Measurements from ENCODE around the gene DNAJC30.

DNAJC30 gene

DNA sequence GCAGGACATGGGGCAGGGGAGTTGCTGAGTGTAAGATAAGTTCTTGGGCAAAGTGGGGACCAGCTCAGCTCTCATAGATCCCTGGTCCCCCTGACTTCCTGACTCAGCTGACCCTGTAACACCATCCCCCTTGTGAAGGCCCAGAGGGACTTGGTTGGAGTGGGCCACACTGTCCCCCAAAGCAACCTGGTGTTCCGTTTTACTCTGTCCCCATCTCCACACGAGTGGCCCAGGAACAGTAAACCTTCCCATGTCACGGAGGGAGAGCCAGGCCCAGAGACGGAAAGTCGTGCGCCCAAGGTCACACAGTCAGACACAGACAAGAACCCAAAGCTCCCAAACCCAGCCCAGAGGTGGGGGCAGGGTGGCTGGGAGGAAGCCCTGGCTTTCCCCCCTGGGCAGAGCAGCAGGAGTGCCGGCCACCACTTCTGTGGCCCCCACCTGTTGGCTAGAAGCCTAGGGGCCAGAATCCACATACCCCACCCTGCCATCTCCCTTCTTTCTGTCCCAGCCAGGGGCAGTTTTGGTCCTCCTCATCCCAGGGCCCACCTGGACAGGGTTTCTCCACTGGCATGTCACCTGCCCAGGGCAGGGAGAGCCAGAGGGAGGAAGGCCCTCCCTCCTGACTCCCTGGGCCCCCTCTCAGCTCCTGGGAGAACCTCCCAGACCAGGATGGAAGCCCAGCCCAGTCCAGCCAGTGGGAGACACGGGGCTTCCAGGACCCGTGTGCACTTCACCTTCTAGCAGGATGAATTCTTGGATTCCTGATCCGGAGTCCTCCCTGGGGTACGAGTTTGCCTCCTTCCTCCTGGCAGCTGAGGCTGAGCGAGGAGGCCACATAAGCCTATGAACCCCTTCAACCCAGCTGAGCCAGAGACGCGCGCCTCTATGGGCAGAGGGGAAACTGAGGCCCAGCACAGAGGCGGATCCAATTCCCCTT, 36.2 kb downstream of the DNAJC30 start:
- no peak for DNase-seq

DNA sequence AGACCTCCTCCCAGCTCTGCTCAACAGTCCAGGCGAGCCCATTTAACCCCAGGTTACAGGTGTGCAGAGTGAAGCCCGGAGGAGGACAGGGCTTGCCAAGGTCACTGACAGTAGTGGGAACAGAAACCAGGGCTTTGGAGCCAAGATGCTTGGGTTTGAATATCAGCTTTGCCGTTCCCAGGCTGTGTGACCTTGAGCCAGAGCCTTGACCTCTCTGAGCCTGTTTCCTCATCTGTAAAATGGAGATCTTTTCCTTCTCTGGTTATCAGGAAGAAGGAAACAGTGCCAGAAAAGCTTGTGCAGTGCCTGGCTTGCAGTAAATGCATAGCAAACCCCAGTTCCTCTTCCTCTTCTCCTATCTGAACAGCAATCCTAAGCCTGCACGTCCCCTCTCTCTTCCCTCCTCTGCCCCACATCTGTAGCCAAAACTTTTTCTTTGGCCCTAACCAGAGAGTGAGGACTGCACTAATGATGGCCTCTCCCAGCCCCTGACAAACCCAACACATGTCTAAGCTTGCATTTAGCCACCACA, 37.5 kb downstream of the DNAJC30 start:
- DNase-seq: peak; percentile 46

DNA sequence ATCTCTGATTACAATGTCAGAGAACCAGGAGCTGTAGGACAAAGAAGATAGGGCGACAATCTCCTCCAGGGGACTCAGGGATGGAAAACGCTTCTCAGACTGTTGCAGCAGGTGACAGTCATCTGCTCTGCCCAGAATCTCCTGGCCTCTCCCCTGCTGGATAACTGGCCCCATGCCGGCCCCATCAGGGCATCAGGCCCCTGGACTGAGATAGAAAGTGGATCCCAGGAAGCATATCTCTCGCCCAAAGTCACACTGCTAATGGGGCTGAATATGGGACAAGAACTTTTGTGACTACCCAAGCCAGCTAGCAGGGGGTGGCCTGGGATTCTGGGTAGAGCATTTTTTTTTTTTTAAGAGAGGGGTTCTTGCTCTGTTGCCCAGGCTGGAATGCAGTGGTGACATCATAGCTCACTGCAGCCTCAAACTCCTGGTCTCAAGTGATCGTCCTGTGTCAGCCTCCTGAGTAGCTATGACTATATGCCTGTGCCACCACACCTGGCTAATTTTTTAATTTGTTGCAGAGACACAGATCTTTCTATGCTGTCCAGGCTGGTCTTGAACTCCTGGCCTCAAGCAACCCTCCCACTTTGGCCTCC, 38.5 kb downstream of the DNAJC30 start:
- DNase-seq: no peak

DNA sequence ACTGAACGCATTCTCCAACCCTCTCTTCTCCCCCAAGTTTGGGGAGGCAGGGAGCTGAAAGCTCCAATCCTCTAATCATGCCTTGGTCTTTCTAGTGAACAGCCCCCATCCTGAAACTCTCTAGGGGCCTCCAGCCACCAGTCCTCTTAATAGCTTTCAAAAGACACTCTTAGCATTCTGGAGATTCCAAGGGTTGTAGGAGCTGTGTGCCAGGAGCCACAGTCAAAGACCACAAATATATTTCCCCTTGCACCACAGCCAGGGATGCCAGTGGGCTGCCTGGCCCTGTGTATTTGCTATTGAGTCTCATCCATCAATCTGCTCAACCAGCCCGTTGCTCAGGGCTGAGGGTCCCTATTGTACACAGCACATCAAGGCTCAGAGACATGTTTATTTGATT, 40.4 kb downstream of the DNAJC30 start:
- no peak for DNase-seq

DNA sequence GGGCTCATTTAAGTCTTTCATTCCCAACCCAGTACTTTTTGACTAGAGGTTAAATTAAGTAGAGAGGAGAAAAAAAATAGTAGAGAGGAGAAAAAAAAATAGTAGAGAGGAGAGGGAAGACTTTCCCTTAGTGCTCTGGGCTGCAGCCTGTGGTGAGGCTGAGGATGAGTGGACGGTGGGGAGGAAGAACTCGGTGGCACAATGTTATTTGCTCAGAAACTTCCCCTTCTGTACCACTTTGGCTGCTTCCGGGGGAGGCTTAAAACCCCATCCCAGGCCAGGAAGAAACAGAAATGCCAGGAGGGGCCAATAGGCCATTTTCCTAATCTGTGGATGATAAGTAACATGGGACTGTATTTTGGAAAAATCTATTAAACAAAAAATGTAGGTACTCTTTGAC, 44.3 kb downstream of the DNAJC30 start:
- no peak for DNase-seq

DNA sequence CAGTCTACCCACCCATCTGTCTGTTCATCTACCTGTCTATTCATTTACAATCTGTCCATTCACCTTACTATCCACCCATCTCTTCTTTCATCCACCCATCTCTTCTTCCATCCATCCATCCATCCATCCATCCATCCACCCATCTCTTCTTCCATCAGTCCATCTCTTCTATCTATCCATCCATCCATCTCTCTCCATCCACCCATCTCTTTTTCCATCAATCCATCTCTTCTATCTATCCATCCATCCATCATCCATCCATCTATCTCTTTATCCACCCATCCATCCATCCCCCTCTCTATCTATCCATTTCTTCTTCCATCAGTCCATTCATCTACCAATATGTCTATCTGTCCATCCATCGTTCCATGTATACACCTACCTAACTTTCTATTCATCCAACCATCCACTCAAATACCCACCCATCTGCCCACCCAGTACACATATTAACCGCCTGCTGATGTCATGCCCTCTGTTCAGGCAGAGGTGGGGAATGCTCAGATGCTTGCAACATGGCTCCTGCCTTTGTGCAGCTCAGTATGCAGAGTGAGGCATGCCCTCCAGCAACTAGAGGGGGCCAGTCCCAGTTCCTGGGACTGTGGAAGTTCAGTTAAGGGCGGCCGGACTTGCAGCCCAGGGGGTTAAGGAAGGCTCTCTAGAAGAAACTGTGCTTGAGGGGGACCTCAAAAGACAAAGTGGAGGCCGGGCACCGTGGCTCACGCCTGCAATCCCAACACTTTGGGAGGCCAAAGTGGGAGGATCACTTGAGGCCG, 47.6 kb downstream of the DNAJC30 start:
- DNase-seq: no peak

DNA sequence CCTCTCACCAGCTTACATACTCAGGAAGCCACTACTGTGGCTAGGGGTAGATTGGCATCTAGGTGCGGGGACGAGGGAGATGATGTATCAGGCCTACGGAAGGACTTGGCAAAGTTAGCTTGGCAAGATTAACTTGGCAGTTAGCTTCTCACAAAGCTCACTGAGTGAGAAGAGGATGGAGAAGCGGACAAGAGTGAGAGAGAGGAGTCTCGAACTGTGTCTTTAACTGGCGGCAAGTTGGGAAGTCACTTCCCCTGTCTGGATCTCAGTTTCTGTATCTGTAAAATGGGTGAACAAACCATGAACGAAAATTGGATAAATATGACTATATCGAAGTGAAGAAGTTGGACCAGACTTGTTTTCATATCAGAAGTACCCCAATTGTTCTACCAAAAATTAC, 49.4 kb downstream of the DNAJC30 start:
- DNase-seq: no peak

DNA sequence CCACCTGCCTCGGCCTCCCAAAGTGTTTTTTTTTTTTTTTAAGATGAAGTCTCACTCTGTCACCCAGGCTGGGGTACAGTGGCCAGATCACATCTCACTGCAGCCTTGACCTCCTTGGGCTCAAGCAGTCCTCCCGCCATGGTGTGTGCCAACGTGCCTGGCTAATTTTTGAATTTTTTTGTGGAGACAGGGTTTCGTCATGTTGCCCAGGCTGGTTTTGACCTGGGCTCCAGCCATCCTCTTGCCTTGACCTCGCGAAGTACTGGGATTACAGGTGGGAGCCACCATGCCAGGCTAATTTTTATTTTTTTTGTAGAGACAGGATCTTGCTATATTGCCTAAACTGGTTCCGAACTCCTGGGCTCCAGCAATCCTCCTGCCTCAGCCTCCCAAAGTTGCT, 49.9 kb downstream of the DNAJC30 start:
- DNase-seq: no peak

DNA sequence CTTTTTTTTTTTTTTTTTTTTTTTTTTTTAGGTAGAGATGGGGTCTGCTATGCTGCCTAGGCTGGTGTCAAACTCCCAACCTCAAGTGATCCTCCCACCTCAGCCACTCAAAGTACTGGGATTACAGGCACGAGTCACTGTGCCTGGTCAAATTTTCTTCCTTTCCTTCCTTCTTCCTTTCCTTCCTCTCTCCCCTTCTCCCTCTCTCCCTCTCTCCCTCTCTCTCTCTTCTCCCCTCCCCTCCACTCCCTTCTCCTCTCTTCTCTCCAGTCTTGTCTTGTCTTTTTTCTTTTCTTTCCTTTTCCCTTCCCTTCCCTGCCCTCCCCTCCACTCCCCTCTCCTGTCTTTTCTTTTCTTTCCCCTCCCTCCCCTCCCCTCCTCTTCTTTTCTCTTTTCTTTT, 51.7 kb downstream of the DNAJC30 start:
- DNase-seq: no peak
